HG02943 (cell line): ENCODE results near the gene NPLOC4.
"Not testable (repeated sequence)": the region's sequence is repeated elsewhere in the genome, so short reads cannot be mapped to it uniquely, and the experiment has no call there.

Source experiments
- ATAC-seq: cut with Tn5 transposase; IDR thresholded peaks from one replicate; pipeline ENCODE4 v1.9.1; 2021; ENCODE audit warnings: mild to moderate bottlenecking, low read depth, moderate library complexity; ENCODE audit not compliant: unreplicated experiment

The NPLOC4 gene

DNA sequence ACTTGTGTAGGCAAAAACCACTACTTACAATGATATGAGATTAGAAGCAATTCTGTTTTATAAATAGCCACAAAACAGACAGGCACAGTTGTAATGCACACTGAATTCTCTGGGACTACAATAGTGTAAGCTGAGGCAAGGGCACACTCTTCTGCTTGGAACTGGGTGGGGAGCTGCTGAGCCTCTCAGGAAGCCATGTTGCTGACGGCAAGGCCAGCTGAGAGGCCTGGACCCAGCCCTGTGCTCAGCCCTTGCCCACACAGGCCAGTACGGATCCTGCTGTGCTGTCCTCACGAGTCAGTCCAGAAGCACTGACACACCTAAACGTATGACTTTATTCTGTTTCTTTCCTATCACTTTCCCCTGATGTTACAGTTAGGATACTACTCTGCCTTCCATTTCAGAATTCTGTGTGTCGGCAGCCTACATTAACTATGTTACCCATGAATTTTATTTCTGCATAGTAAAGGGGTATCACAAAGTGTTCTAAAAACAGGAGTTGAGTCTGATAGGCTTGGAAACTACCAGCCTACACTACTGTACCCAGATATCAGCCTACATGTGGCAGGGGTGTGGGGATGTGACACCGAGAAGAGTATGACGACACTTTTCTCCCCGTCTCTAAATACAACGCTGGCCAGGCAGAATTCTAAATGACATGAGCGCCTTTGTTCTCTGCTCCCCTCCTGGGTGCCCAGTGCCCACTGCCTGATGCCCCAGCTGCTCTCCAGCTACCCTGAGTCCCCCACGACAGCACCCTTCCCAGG lies 43.6 kb downstream of the NPLOC4 start:
- no peak for ATAC-seq

DNA sequence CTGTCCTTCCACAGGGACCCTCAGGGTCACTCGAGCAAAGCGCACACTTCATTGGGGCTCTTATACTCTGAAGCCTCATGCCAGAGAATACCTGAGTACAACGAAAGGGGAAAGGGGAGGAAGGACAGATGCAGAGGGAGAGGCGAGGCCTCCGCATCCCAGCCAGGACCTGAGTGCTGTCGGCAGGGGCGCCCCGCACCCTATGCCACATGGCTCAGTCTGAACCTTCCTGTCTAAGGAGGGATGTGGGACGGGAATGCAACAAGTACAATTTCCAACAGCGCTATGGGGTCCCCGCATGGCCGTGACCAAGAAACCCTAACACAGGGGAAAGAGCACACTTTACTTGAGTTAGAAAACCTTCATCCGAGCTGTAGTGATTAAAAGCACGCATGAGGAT lies 44.9 kb downstream of the NPLOC4 start:
- ATAC-seq = no peak

DNA sequence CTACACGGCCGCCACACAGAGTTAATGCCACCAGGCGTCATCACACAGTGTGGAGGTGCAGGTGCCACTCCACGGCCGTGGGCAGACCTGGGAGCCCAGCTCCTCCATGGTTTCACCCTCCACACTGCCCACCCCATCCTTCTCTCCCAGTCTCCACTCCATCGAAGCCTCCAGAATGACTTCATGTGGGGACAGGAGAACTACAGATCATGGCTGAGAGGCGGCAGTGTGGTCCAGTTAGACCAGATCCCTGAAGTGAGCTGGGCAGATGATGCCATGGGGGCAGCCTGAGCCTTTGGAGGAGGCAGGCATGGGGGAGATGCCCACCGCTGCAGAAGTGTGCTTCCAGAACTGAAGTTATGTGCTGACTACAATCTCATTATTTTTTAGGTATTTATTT lies 46.8 kb downstream of the NPLOC4 start:
- ATAC-seq = no peak

DNA sequence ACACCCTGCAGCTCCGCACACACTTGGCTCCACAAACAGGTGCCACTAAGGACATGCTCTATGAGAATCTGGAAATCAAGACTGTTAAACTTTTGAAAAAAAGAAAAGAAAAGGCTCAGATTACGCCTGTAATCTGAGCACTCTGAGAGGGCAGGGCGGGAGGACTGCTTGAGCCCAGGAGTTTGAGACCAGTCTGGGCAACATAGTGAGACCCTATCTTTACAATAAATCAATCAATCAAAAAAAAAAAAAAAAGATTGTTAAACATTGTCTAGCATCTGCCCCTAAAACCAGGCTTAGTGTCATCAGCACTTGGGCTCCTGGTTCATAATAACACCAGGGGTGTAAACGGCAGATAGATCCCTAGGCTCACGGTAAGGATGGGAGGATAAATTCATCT lies 47.3 kb downstream of the NPLOC4 start:
- no peak for ATAC-seq

DNA sequence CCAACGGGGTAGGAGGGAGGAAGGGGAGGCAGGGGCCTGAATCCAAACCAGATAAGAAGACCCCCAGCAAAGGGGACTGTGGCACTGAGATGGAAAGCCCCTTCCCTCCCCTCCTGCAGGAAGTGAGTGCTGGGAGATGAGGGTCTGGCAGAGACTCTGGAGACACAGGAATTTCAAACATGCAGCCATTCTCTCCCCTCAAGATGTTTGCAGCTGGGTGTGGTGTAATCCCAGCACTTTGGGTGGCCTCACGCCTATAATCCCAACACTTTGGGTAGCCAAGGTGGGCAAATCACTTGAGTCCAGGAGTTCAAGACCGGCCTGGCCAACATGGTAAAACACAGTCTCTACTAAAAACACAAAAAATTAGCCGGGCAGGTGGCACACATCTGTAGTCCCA lies 50.8 kb downstream of the NPLOC4 start:
- no peak for ATAC-seq

DNA sequence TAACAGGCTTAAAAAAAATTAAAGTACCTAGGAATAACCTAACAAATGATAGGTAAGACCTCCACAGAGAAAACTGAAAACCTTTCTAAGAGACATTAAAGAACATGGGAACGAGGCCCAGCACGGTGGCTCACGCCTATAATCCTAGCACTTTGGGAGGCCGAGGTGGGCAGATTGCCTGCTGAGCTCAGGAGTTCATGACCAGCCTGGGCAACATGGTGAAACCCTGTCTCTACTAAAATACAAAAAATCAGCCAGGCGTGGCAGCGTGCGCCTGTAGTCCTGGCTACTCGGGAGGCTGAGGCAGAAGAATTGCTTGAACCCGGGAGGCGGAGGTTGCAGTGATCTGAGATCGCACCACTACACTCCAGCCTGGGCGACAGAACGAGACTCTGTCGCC lies 52.1 kb downstream of the NPLOC4 start:
- ATAC-seq = not testable (repeated sequence)

DNA sequence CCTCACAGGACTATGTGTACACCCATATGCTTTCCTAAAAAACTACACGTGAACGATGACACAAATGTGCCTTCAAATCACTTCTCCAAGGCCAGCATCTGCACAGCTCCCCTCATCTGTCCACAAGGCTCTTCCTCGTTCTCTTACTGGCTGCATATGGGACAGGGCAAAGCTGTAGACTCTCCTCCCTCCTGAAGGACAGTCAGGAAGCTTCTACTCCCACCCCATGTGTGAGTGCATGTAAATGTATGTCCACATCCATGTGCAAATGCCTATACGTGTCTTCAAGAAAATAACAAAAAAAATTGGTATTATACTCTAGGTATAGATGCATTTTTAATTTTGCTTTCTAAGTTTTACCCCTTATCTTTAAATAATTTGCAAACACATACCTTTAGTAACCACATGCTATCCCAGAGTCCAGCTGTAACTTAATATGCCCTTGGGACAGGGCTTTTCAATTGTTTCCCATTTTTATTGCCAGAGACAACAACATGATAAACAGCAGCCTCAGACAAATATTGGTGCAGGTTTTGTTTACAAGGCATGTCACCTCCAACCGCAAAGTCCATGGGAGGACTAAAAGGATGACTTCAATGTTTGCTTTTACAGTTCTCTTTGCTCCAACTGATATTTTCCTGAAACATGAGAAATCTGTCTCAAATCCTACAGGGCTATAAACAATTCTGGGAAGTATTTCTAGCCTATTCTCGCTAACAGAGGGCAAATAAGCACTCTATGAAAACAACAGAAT lies 53.1 kb downstream of the NPLOC4 start:
- ATAC-seq = no peak

DNA sequence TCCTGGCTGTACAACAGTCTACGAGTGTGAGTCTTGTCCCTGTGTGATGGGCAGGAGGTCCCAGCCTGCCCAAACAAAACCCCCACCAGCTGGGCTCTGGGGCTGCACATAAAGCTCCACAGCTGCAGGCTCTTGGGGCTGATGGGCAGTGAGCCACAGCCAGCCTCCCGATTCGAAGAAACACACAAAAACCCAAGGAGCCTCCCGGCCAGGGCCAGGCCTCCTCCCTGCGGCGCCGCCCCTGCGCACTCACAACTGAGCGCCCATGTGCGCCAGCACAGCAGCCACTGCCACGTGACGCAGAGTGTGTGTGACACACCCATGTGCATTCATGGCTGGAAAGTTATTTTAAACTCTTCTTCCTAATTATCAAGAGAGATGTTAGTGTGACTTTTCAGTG lies 54.2 kb downstream of the NPLOC4 start:
- ATAC-seq = no peak

DNA sequence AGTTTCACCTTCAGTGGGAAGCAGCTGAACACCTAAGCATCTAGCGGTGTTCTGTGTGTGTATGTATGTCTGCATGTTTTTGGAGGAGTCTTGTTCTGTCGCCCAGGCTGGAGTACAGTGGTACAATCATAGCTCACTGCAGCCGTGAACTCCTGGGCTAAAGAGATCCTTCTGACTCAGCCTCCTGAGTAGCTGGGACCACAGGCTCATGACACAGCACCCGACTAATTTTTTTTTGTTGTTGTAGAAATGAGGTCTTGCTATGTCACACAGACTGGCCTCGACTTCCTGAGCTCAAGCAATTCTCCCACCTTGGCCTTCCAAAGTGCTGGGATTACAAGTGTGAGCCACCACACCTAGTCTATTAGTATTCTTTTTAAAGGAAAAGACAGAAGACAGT lies 54.6 kb downstream of the NPLOC4 start:
- no peak for ATAC-seq

DNA sequence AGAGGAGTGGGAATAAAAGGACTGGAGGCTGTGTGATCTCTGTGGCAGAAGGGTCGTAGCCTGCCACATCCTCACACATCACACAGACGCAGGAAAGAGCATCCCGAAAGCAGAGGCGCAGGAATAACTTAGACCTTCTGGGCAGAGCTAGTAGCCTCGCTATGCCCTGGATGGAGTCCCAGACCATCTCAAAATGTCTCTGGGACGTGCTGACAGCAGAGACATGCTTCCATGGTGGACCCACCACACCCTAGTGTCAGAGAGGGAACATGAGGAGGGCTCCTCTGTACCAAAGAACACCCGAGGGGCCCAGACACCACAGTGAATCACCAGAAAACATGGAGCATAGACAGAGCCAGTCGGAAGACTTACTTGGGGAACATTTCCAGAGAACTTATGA lies 55.2 kb downstream of the NPLOC4 start:
- ATAC-seq = no peak

DNA sequence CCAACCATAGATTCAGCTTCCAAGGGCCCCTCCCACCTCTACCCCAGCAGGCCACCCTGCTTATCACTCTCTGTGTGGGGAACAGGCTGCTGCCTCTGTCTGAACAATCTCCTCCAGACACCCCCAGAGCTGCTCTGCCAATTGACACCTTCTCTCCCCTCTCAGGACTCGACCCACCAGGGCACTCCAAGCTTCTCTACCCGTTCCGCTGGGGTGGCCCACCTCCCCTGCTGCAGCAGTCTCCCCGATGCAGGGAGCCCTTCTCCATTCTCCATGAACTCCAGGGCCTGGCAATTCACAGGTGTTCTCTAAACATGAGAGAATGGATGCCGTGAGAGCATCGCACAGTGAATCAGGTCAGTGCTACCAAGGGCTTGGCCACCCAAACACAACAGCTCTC lies 56.4 kb downstream of the NPLOC4 start:
- no peak for ATAC-seq

DNA sequence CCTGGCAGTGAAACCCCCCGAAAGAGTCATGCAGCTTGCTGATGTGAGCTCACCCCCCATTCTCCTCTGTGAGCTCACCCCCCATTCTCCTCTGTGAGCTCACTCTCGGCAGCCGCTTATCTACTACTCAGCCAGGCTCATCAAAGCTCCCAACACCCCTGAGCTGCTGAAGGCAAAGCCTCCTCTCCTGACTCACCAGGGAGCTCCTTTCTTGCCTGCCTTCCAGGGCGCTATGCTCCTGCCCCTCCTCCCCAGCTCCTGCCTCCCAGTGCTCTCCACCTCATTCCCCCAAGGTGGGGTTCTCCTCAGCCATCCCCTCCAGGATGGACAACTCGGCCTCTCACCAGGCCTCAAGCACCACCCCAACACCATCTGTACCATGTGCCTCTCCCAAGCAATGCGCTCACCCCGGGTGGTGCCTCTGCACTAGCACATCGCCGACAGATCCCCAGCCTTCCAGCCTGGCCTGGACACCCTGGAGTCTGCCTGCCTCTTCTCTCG lies 57.0 kb downstream of the NPLOC4 start:
- ATAC-seq = no peak

DNA sequence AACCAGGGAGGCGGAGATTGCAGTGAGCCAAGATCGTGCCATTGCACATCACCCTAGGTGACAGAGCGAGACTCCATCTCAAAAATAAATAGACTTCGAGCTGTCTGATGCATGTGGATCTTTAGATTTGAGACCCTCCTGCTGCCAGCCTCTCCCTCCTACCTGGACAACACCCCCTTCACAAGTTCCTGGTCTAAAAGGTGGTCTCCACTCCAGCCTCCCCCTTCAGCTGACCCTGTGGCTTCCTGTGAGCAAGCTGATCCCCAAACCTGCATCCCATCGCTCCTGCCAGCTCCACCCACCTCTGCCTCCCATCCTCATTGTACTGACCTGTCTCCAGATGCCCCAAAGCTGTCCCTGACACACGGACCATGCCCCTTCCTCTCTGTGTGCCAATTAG lies 57.6 kb downstream of the NPLOC4 start:
- no peak for ATAC-seq

DNA sequence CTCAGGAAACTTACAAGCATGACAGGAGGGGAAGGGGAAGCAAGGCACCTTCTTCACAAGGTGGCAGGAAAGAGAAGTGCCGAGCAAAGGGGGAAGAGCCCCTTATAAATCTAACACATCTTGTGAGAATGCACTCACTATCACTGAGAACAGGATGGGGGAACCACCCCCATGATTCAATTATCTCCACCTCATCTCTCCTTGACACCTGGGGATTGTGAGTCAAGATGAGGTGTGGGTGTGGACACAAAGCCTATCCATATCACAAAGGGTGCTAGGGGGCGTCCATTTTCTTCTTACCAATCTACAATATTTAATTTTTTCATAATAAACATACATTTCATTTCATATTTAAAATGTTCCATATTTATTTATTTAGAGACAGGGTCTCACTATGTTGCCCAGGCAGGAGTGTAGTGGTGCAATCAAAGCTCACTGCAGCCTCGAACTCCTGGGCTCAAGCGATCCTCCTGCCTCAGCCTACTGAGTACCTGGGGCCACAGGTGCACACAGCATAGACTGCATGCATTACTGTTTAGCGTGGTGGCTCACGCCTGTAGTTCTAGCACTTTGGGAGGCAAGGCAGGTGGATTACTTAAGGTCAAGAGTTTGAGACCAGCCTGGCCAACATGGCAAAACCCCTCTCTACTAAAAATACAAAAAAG lies 58.2 kb downstream of the NPLOC4 start:
- no peak for ATAC-seq

DNA sequence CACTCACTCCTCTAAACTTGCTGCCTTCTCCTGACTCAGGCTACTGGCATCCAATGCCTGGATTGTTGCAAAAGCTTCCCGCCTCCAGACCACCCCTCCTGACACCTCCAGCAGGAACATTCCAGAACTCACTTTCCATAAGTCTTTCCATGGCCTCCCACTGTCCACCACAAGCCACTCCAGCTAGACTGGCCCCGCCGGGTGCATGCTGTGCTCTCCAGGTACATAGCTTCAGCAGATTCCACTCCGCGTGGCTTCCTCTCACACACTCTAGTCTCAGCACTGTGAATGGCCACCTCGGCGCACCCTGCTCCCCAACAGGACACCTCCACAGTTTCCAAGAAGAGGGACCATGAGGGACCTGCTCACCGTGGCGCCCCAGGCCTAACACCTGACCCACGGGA lies 58.9 kb downstream of the NPLOC4 start:
- no peak for ATAC-seq

DNA sequence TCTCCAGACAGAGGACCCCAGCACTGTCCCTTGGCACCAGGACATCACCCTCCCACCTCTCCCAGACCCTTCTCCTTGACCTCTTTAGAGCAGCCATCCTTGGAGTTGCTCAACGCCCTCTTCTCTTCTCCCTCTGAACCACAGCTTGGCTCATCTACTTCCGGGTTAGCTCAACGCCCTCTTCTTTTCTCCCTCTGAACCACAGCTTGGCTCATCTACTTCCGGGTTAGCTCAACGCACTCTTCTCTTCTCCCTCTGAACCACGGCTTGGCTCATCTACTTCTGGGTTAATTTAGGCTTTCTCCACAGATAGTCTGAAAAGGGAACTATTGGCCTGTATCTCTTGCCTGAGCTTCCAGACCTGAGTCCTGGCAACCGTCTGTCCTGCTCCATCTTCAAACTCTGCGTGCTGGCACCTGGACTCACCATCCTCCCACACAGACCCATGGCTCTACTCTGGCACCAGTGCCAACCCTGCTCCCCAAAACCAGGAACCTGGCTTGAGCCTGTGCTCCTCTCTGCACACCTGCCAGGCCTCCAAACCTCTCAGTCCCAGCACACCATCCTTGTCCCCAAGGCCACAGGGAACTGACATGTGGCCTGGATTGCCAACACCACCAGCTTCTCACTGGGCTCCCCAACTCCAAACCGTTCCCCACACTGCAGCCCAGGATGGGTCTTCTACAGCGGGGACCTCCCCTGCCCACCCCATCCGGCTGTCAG lies 59.5 kb downstream of the NPLOC4 start:
- ATAC-seq = no peak

DNA sequence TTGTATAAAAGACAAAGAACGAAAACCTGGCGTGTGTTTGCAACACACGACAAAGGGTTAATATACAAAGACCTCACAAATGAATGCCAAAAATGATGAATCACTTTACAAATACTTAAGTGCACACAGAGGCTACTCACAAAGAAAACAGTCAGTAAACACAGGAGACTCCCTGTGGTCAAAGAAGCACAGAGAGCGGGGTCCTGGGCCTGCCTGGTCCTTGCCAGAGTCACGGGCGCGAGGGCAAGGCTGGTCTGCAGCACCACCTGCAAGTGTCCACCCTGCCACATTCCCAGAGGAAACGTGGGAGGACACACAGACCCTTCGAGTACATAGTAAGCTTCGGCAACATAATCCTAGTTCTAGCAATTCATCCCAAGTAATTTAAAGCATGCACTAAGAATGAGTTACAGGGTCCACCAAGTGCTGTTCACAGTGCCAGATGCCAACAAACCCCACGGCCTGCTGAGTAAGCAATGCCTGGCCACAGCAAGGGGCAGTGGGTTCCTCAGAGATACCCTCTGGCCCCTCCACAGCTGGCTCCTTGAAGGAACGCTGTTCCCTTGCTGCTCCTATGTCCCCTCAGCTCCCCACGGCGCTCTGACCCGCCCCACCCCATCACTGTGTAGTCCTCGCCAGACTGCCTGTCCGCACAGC lies 60.2 kb downstream of the NPLOC4 start:
- ATAC-seq = no peak

DNA sequence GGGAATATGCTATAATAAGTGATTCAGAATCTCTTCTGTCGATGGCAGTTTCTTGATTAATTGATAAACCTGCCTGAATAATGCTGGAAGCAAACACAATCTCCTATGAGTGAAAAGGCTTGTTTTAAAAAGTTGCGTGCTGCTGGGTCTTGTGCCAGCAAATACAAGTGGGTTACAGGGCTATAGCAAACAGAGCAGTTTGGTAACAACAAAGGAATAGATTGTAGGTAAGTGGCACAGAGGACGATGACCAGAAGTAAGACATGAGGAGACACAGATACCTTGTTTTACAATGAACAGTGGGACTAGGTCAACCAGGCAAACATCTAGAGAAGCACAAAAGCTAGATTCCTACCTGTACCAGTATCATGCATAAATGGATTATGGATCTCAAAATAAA lies 61.1 kb downstream of the NPLOC4 start:
- no peak for ATAC-seq

DNA sequence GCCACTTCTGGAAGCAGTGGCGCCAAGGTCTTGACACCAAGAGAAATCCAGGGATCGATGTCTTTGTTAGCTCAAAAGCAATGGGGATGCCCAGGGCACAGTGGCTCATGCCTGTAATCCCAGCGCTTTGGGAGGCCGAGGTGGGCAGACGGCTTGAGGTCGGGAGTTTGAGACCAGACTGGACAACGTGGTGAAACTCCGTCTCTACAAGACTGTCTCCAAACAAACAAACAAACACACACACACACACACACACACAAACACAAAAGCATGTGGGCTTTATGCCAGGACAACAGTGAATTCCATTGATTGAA lies 62.3 kb downstream of the NPLOC4 start:
- ATAC-seq = no peak

DNA sequence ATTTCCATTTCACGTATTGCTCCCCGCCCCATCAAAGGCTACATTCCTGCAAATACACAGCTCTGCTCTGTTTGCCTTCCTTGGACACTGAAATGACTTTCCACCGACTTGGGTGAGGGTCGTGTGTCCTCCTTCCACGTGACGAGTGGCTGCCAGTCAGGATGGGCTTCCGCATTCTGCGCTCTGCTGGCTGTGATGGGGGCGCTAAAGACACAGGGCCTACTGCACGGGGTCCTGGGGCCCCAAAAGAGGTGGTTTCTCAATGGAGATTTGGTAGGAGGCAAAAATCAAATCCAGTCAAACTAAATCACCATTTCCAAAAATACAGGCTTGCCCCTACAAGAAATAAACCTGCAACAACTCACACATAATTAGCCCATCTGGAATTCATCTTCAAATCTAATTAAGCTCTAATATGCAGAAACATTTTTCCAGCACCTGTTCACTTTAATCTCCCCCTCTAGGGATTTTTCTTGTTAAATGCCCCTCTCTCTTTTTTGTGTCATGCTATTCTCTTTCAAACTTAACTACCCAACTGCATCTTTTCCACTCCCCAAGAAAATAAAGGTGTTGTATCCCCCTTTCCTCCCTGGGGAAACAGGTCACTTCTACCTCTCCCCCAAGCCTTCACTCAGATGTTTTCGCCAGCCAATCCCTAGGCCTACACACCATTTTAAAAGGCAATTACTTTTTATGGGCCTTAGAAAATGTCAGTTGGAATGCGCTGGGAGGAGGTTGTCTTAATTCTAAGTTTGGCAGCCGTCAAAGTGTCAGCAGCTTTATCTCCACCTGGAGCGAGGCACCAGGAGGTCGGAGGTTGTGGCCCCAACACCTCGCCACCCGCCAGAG lies 62.9 kb downstream of the NPLOC4 start:
- ATAC-seq = no peak
